Glomerular visceral epithelial cell (primary cell): ENCODE results near the gene GBP7.

ENCODE experiments used
- DNase-seq: peaks from one replicate; pipeline ENCODE4 v3.0.0-alpha.2; 2016; ENCODE audit errors: extremely low spot score

The GBP7 gene

GRCh38 chr1:89121641-89122040 is 54.2 kb downstream of the GBP7 start:
- DNase-seq: no peak

GRCh38 chr1:89114662-89115061 is 61.1 kb downstream of the GBP7 start:
- DNase-seq: no peak

GRCh38 chr1:89112871-89113613 is 62.8 kb downstream of the GBP7 start:
- DNase-seq: no peak

- no peak for DNase-seq
These were observed 71.1 kb downstream of the GBP7 start for GRCh38 chr1:89104687-89105086.

- DNase-seq: no peak
These were observed 71.7 kb downstream of the GBP7 start for GRCh38 chr1:89104147-89104546.

GRCh38 chr1:89102021-89102420 is 73.8 kb downstream of the GBP7 start:
- DNase-seq: no peak

- no peak for DNase-seq
These were observed 75.4 kb downstream of the GBP7 start for GRCh38 chr1:89100412-89100811.

GRCh38 chr1:89098857-89099256 is 76.9 kb downstream of the GBP7 start:
- no peak for DNase-seq

GRCh38 chr1:89095737-89096136 is 80.1 kb downstream of the GBP7 start:
- DNase-seq: no peak

GRCh38 chr1:89089962-89090361 is 85.8 kb downstream of the GBP7 start:
- no peak for DNase-seq

GRCh38 chr1:89088572-89088971 is 87.2 kb downstream of the GBP7 start:
- no peak for DNase-seq

- no peak for DNase-seq
These were observed 88.6 kb downstream of the GBP7 start for GRCh38 chr1:89087241-89087640.

GRCh38 chr1:89085781-89086180 is 90.0 kb downstream of the GBP7 start:
- peak; percentile 50 for DNase-seq
